Measurements from ENCODE around the gene BPIFA3. TPM values are rescaled to one million over a fixed set of nuclear protein-coding genes. Genes with fewer than 3 reads are reported as not detected.

The BPIFA3 gene
- total RNA-seq (ENCODE audit: low replicate concordance), result not detected in 2 replicates

GRCh38 chr20:33217052-33217451 lies at the start of gene BPIFA3:
BPIFA3 (plus strand) TSS chr20:33217352; CDS start chr20:33217537, 185 bp downstream.

GRCh38 chr20:33167859-33168258 lies 49.3 kb upstream of the BPIFA3 start, which contains the start of gene BPIFA2:
BPIFA2 (plus strand) TSS chr20:33168159; CDS start chr20:33169146, 987 bp downstream.

GRCh38 chr20:33235696-33236095 lies 18.5 kb downstream of the BPIFA3 start, which contains the start of gene BPIFA1:
BPIFA1 (plus strand) TSS chr20:33235996; CDS start chr20:33237712, 1,716 bp downstream.

Other genes starting within 250 kb of the BPIFA3 start
- not detected in 2 replicates for gene SUN5, start 212.9 kb upstream of the BPIFA3 start, total RNA-seq (ENCODE audit: low replicate concordance)
- gene BPIFB2, start 209.6 kb upstream of the BPIFA3 start, total RNA-seq (ENCODE audit: low replicate concordance), result not detected in 2 replicates
- gene BPIFB6, start 185.7 kb upstream of the BPIFA3 start, total RNA-seq (ENCODE audit: low replicate concordance), result not detected in 2 replicates
- not detected in 2 replicates for gene BPIFB3, start 163.4 kb upstream of the BPIFA3 start, total RNA-seq (ENCODE audit: low replicate concordance)
- 0.23 TPM in 1 of 2 replicates, not detected in the other for gene BPIFB4, start 137.7 kb upstream of the BPIFA3 start, total RNA-seq (ENCODE audit: low replicate concordance)
- gene BPIFA2, start 49.2 kb upstream of the BPIFA3 start, total RNA-seq (ENCODE audit: low replicate concordance), result not detected in 2 replicates
- gene BPIFA1, start 18.6 kb downstream of the BPIFA3 start, total RNA-seq (ENCODE audit: low replicate concordance), result not detected in 2 replicates
- not detected in 2 replicates for gene BPIFB1, start 65.9 kb downstream of the BPIFA3 start, total RNA-seq (ENCODE audit: low replicate concordance)
- gene CDK5RAP1, start 184.2 kb downstream of the BPIFA3 start, total RNA-seq (ENCODE audit: low replicate concordance), result 19.5 and 20.0 TPM in 2 replicates
- gene SNTA1, start 226.4 kb downstream of the BPIFA3 start, total RNA-seq (ENCODE audit: low replicate concordance), result 27.0 and 40.6 TPM in 2 replicates

Measured in smooth muscle cell of the coronary artery (primary cell).